Measurements from ENCODE around the gene CCDC86.

CCDC86 gene

GRCh38 chr11:60887556-60887955 lies 45.6 kb downstream of the CCDC86 start:
- FAIRE-seq: no peak
- DNase-seq (ENCODE audit: insufficient read length, low spot score): peak; percentile 32

DNA sequence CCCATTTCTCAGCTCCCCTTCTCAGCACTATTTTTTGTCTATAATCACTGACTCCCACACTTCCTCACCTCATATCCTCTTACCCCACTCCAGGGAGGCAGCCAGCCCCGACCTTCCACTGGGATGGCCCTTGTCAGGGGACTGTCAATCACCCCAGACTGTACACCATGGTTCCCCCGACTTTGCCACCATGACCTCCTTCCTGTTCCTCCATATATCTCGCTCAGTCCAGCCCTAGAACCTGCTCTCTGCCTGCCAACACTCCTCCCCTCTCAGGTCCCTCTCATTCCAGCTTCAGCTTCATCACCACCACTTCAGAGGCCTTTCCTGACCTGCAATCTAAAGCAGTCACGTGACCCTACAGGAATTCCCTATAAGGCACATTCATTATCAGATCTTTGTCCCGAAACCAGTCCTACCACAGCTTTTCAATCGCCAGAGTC lies 48.0 kb downstream of the CCDC86 start:
- no peak for DNase-seq (ENCODE audit: insufficient read length, low spot score)
- no peak for FAIRE-seq

DNA sequence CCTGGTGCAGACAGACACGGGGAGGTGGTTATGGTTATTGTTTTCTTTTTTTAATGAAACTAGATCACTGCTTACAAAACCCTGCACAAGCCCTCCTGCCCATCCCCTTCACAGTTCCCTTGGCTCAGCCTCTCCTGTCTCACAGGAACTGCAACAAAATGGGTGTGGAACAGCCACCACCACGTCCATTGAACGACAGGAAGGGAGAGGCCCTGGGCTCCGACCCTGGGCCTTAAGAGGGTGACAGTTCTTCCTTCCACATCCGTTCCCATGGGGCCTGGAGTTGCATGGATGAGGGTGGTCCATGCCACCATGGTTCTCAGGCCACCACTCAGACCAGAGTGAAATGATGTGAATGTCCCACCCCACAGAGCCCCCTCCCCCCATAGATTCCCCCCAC lies 48.8 kb downstream of the CCDC86 start:
- FAIRE-seq (no peak), DNase-seq (ENCODE audit: insufficient read length, low spot score) (no peak)

GRCh38 chr11:60891103-60891741 lies 49.3 kb downstream of the CCDC86 start:
- FAIRE-seq (no peak), DNase-seq (ENCODE audit: insufficient read length, low spot score) (no peak)

- DNase-seq (ENCODE audit: insufficient read length, low spot score) (no peak), FAIRE-seq (no peak)
Measured at GRCh38 chr11:60895687-60896086, 53.8 kb downstream of the CCDC86 start.

- FAIRE-seq: no peak
Measured at GRCh38 chr11:60897496-60897895, 55.6 kb downstream of the CCDC86 start.

GRCh38 chr11:60899046-60899936 lies 57.4 kb downstream of the CCDC86 start:
- no peak for FAIRE-seq
- DNase-seq (ENCODE audit: insufficient read length, low spot score): peak; percentile 61

More at GRCh38 chr11:60897496-60897895, 55.6 kb downstream of the CCDC86 start:
- DNase-seq (ENCODE audit: insufficient read length, low spot score): no peak

DNA sequence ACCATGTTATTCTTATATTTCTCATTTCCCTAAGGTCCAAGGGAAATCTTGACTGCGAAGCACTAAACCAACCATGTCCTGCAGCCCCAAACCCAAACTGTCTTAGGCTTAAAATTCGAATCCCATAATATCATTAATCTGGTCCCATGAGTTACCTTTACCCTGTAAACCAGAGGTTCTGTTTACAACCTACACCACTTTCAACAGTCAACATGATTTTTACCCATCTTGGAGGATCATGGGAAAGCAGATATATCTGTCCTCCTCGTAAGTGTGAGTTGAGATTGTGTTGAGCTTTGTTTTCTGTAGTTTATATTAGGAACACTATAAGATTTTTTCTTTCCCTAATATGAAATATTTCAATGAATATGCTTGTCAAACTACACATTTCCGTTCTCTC lies 58.1 kb downstream of the CCDC86 start:
- DNase-seq (ENCODE audit: insufficient read length, low spot score) (no peak), FAIRE-seq (no peak)
